HPDE6-E6E7 (cell line): ENCODE measurements around the gene EMILIN3.

Experiments used
- DNase-seq: peaks from one replicate; pipeline ENCODE4 v3.0.0; 2011; ENCODE audit warnings: missing footprints; ENCODE audit errors: extremely low spot score

The EMILIN3 gene

GRCh38 chr20:41391587-41392001, 25.0 kb upstream of the EMILIN3 start:
- no peak for DNase-seq

- no peak for DNase-seq
Observed at GRCh38 chr20:41390889-41391288, 24.3 kb upstream of the EMILIN3 start.

GRCh38 chr20:41387444-41387851, 20.8 kb upstream of the EMILIN3 start:
- DNase-seq = no peak

- DNase-seq = no peak
Observed at GRCh38 chr20:41386502-41387427, 20.1 kb upstream of the EMILIN3 start.

- no peak for DNase-seq
Observed at GRCh38 chr20:41382791-41383305, 16.2 kb upstream of the EMILIN3 start.

- no peak for DNase-seq
Observed at GRCh38 chr20:41380551-41381193, 14.1 kb upstream of the EMILIN3 start.

GRCh38 chr20:41379551-41379950, 12.9 kb upstream of the EMILIN3 start:
- DNase-seq = no peak

- no peak for DNase-seq
Observed at GRCh38 chr20:41377275-41377674, 10.7 kb upstream of the EMILIN3 start.

GRCh38 chr20:41376349-41376748, 9.7 kb upstream of the EMILIN3 start:
- DNase-seq = no peak

- DNase-seq = no peak
Observed at GRCh38 chr20:41375846-41376245, 9.2 kb upstream of the EMILIN3 start.

GRCh38 chr20:41373931-41374920, 7.6 kb upstream of the EMILIN3 start:
- no peak for DNase-seq

GRCh38 chr20:41373251-41373783, 6.7 kb upstream of the EMILIN3 start:
- no peak for DNase-seq

- no peak for DNase-seq
Observed at GRCh38 chr20:41371371-41371770, 4.8 kb upstream of the EMILIN3 start.

GRCh38 chr20:41370176-41370575, 3.6 kb upstream of the EMILIN3 start:
- DNase-seq = no peak

GRCh38 chr20:41369673-41370072, 3.1 kb upstream of the EMILIN3 start:
- no peak for DNase-seq

- DNase-seq = no peak
Observed at GRCh38 chr20:41367956-41368355, 1.3 kb upstream of the EMILIN3 start.

GRCh38 chr20:41367393-41367695, 726 bp upstream of the EMILIN3 start:
- DNase-seq = no peak

GRCh38 chr20:41365777-41366545, 657 bp downstream of the EMILIN3 start:
- DNase-seq = no peak

- no peak for DNase-seq
Observed at GRCh38 chr20:41364967-41365765, 1.5 kb downstream of the EMILIN3 start.
